SU-DHL-6 (cell line): ENCODE data around the gene REPS1.

Experiments used
- H2AFZ ChIP-seq: fragments of 200-600 bp; sonication (generic); 2 replicates; pipeline ENCODE4 v1.6.1; 2014; ENCODE audit warnings: low read depth, mild to moderate bottlenecking, moderate library complexity, mixed read lengths, antibody characterized with exemption, low read length; ENCODE audit not compliant: severe bottlenecking
- H3F3A ChIP-seq: fragments of 200-600 bp; shearing (Covaris generic); 2 replicates; pipeline ENCODE4 v1.6.0; 2016; ENCODE audit warnings: antibody characterized with exemption, mild to moderate bottlenecking; ENCODE audit not compliant: insufficient read depth
- H3K27ac ChIP-seq: fragments of 200-600 bp; sonication (generic); 2 replicates; pipeline ENCODE4 v1.5.1; 2016; ENCODE audit warnings: low read depth, mild to moderate bottlenecking, low read length, moderate library complexity, mixed read lengths
- H3K27me3 ChIP-seq: fragments of 200-600 bp; sonication (generic), shearing (Covaris generic); 2 replicates; pipeline ENCODE4 v1.6.0; 2014; ENCODE audit warnings: mild to moderate bottlenecking, low read length
- H3K36me3 ChIP-seq: fragments of 200-600 bp; sonication (generic); 2 replicates; pipeline ENCODE4 v1.6.1; 2014; ENCODE audit warnings: mild to moderate bottlenecking, low read length, mixed read lengths
- H3K4me2 ChIP-seq: fragments of 300-600, 200-600 bp; shearing (Covaris generic), sonication (generic); 2 replicates; pipeline ENCODE4 v1.6.0; 2014; ENCODE audit warnings: low read length, low read depth, mild to moderate bottlenecking; ENCODE audit not compliant: poor library complexity, severe bottlenecking
- H3K4me3 ChIP-seq: fragments of 200-600 bp; sonication (generic); 2 replicates; pipeline ENCODE4 v1.5.1; 2014; ENCODE audit warnings: antibody characterized with exemption, low read length, mild to moderate bottlenecking, mixed read lengths; ENCODE audit not compliant: insufficient read depth, poor library complexity, severe bottlenecking
- H3K79me2 ChIP-seq: fragments of 200-600 bp; sonication (generic); 2 replicates; pipeline ENCODE4 v1.6.1; 2014; ENCODE audit warnings: mild to moderate bottlenecking, low read length, moderate library complexity; ENCODE audit not compliant: insufficient read depth
- H3K9ac ChIP-seq: fragments of 200-600 bp; sonication (generic); 2 replicates; pipeline ENCODE4 v1.7.0; 2014; ENCODE audit warnings: mild to moderate bottlenecking, low read length
- H3K9me2 ChIP-seq: fragments of 200-600 bp; sonication (generic); replicated peaks from 2 replicates; pipeline ENCODE4 v1.6.1; 2014; ENCODE audit warnings: low read length; ENCODE audit not compliant: insufficient read depth
- H3K9me3 ChIP-seq: fragments of 200-600 bp; sonication (generic); 2 replicates; pipeline ENCODE4 v1.6.1; 2014; ENCODE audit warnings: low read length, mixed read lengths; ENCODE audit not compliant: insufficient read depth
- H4K20me1 ChIP-seq: fragments of 200-600 bp; sonication (generic); 2 replicates; pipeline ENCODE4 v1.6.1; 2014; ENCODE audit warnings: low read depth, mild to moderate bottlenecking, antibody characterized with exemption, low read length, moderate library complexity, mixed read lengths
- EZH2phosphoT487 ChIP-seq: fragments of 200-600 bp; sonication (generic), shearing (Covaris generic); conservative IDR thresholded peaks from 2 replicates; pipeline ENCODE4 v1.6.1; 2018; ENCODE audit warnings: mild to moderate bottlenecking, antibody characterized with exemption, low read length, moderate library complexity, mixed read lengths
- TF ChIP-seq, protein P1 (sequence below): fragments of 200-600 bp; sonication (generic); IDR thresholded peaks from one replicate; pipeline ENCODE4 v1.5.1; 2017; ENCODE audit warnings: antibody characterized with exemption, mild to moderate bottlenecking, low read length, moderate library complexity; ENCODE audit not compliant: insufficient read depth, poor library complexity, severe bottlenecking

REPS1 gene

DNA sequence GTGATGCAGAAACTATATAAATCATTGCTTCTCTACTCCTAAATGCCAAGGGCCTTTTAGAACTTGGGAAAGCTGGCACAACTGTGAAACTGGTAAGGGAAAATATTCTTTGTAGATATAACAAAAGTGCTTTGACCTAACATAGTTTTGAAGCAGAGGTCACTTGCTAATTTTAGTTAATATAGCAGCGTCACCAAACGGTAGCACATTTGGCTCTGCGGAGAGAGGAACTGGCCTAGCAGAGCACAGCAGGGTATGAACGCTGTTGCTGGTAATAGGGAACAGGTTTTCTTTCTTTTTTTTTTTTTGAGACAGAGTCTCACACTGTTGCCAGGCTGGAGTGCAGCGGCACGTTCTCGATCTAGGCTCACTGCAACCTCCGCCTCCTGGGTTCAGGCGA is 124.7 kb downstream of the REPS1 start:
- TF ChIP-seq, protein P1, sequence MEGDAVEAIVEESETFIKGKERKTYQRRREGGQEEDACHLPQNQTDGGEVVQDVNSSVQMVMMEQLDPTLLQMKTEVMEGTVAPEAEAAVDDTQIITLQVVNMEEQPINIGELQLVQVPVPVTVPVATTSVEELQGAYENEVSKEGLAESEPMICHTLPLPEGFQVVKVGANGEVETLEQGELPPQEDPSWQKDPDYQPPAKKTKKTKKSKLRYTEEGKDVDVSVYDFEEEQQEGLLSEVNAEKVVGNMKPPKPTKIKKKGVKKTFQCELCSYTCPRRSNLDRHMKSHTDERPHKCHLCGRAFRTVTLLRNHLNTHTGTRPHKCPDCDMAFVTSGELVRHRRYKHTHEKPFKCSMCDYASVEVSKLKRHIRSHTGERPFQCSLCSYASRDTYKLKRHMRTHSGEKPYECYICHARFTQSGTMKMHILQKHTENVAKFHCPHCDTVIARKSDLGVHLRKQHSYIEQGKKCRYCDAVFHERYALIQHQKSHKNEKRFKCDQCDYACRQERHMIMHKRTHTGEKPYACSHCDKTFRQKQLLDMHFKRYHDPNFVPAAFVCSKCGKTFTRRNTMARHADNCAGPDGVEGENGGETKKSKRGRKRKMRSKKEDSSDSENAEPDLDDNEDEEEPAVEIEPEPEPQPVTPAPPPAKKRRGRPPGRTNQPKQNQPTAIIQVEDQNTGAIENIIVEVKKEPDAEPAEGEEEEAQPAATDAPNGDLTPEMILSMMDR = no peak
- TF ChIP-seq EZH2phosphoT487 = no peak
- no peaks in the 10 kb centered on the region for H3K9me3 ChIP-seq
- no peaks in the 10 kb centered on the region for H3K27me3 ChIP-seq
- H3K9ac ChIP-seq = no peak overlapping the region
- H3K9me2 ChIP-seq = no peaks in the 10 kb centered on the region
- H3K27ac ChIP-seq = no peak overlapping the region
- H2AFZ ChIP-seq = no peak overlapping the region
- no peak overlapping the region for H3K4me3 ChIP-seq
- no peaks in the 10 kb centered on the region for H4K20me1 ChIP-seq
- no peak overlapping the region for H3K4me2 ChIP-seq
- H3F3A ChIP-seq = no peaks in the 10 kb centered on the region
- H3K79me2 ChIP-seq = no peaks in the 10 kb centered on the region
- H3K36me3 ChIP-seq = no peaks in the 10 kb centered on the region

GRCh38 chr6:138862456-138862855 is 125.6 kb downstream of the REPS1 start:
- Histone ChIP-seq H3K9me3 (no peaks in the 10 kb centered on the region), H3K27ac (no peak overlapping the region), H3F3A (no peaks in the 10 kb centered on the region), H3K9me2 (no peaks in the 10 kb centered on the region), H4K20me1 (no peaks in the 10 kb centered on the region), H3K27me3 (no peaks in the 10 kb centered on the region), H3K36me3 (no peaks in the 10 kb centered on the region), H3K4me2 (no peak overlapping the region), H3K4me3 (no peak overlapping the region), H3K79me2 (no peaks in the 10 kb centered on the region), H2AFZ (no peak overlapping the region), H3K9ac (no peak overlapping the region)
- TF ChIP-seq, protein P1 = no peak
- TF ChIP-seq EZH2phosphoT487 = no peak

DNA sequence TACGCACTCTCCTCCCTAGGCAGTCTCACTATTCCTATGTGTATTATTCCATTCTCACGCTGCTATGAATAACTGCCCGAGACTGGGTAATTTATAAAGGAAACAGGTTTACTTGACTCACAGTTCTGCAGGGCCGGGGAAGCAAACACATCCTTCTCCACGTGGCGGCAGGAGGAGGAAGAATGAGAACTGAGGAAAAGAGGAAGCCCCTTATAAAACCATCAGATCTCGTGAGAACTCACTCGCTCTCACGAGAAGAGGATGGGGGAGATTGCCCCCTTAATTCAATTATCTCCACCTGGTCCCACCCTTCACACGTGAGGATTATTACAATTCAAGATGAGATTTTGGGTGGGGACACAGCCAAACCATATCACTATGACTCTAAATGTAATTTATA is 130.3 kb downstream of the REPS1 start:
- Histone ChIP-seq H2AFZ (no peak overlapping the region), H3K79me2 (no peaks in the 10 kb centered on the region), H3K9ac (no peak overlapping the region), H3K9me2 (no peaks in the 10 kb centered on the region), H3F3A (no peaks in the 10 kb centered on the region), H3K4me3 (no peak overlapping the region), H3K27me3 (no peaks in the 10 kb centered on the region), H3K36me3 (no peaks in the 10 kb centered on the region), H4K20me1 (no peaks in the 10 kb centered on the region), H3K27ac (no peak overlapping the region), H3K4me2 (no peak overlapping the region), H3K9me3 (no peaks in the 10 kb centered on the region)
- TF ChIP-seq EZH2phosphoT487 = no peak
- TF ChIP-seq, protein P1 = no peak
